KMS-11 (cell line): ENCODE results near the gene MACROD2.

Experiments used
- H2AFZ ChIP-seq: fragments of 200-600 bp; sonication (generic); 2 replicates; pipeline ENCODE4 v1.6.1; 2016; ENCODE audit warnings: antibody characterized with exemption, mixed run types, low read depth
- H3K27ac ChIP-seq: fragments of 200-600 bp; sonication (generic); 2 replicates; pipeline ENCODE4 v1.6.1; 2016; ENCODE audit warnings: mild to moderate bottlenecking, mixed run types
- H3K27me3 ChIP-seq: fragments of 200-600 bp; sonication (generic); 2 replicates; pipeline ENCODE4 v1.6.1; 2017; ENCODE audit warnings: mild to moderate bottlenecking, low read depth, mixed run types, moderate library complexity; ENCODE audit not compliant: insufficient read depth
- H3K36me3 ChIP-seq: fragments of 200-600 bp; sonication (generic); 2 replicates; pipeline ENCODE4 v1.6.1; 2017; ENCODE audit warnings: mild to moderate bottlenecking, mixed run types; ENCODE audit not compliant: insufficient read depth
- H3K4me1 ChIP-seq: fragments of 200-600 bp; sonication (generic); 2 replicates; pipeline ENCODE4 v1.6.1; 2016; ENCODE audit warnings: mild to moderate bottlenecking, low read depth, mixed run types; ENCODE audit not compliant: poor library complexity, severe bottlenecking
- H3K4me2 ChIP-seq: fragments of 200-600 bp; sonication (generic); 2 replicates; pipeline ENCODE4 v1.7.0; 2016; ENCODE audit warnings: mild to moderate bottlenecking, mixed run types
- H3K4me3 ChIP-seq: fragments of 200-600 bp; sonication (generic); IDR thresholded peaks from 2 replicates; pipeline ENCODE4 v1.6.1; 2017; ENCODE audit warnings: low read depth, low read length, mixed read lengths; ENCODE audit not compliant: insufficient read depth
- H3K79me2 ChIP-seq: fragments of 200-600 bp; sonication (generic); 2 replicates; pipeline ENCODE4 v1.6.1; 2016; ENCODE audit warnings: low read depth, mixed run types; ENCODE audit not compliant: insufficient read depth
- H3K9ac ChIP-seq: fragments of 200-600 bp; sonication (generic); 2 replicates; pipeline ENCODE4 v1.6.1; 2016; ENCODE audit warnings: mild to moderate bottlenecking, mixed run types
- H4K20me1 ChIP-seq: fragments of 200-600 bp; sonication (generic); 2 replicates; pipeline ENCODE4 v1.6.1; 2016; ENCODE audit warnings: mild to moderate bottlenecking, mixed run types; ENCODE audit not compliant: insufficient read depth
- TF ChIP-seq, protein P1 (sequence below): fragments of 200-600 bp; sonication (generic); conservative IDR thresholded peaks from 2 replicates; pipeline ENCODE4 v1.6.1; 2017; ENCODE audit warnings: low read depth, mild to moderate bottlenecking, antibody characterized with exemption, low read length, moderate library complexity, mixed read lengths

The MACROD2 gene

DNA sequence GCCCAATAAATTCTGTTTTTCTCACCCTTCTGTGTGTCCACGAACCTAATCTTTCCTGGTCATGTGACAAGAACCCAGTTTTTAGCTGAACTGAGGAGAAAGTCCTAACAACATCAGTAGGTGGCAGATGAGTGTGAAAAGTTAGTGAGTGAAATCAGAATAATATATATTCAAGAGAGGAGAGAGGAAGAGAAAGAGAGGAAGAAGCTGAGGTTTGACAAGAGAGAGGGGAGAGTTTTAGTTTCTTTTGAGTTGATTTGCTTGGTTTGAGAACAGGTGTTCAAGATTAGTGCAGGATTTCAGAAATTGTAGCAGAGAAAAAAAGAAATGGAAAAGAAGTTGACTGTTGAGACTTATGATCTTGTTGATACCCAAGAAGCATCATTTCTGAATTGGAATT, 1272.6 kb downstream of the MACROD2 start:
- H2AFZ ChIP-seq: no peak overlapping the region
- H3K4me2 ChIP-seq: no peak overlapping the region
- H3K79me2 ChIP-seq: no peaks in the 10 kb centered on the region

DNA sequence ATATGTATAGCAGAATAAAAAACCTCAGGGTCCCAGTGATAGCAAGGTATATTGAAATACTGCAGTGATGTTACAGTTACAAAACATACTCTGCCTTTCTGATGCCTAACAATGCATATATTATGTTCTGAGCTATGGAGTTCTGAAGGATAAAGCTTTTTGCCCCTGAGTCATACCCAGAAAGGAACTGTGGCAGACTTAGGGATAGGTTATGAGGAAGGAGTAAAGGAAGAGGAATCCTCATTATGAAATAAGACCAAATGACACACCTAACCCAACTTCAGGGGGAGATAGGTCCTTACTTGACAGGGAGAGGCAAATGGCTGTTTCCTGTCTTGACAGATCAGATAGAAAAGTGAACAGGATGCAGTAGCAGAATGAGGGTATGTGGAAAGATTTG, 1282.7 kb downstream of the MACROD2 start:
- H3K4me2 ChIP-seq: no peak overlapping the region
- H3K79me2 ChIP-seq: no peaks in the 10 kb centered on the region
- H3K9ac ChIP-seq: no peak overlapping the region
- H3K27me3 ChIP-seq: no peaks in the 10 kb centered on the region
- H4K20me1 ChIP-seq: no peaks in the 10 kb centered on the region
- no peaks in the 10 kb centered on the region for H3K36me3 ChIP-seq
- H3K27ac ChIP-seq: no peak overlapping the region
- H3K4me1 ChIP-seq: no peaks in the 10 kb centered on the region
- no peak overlapping the region for H3K4me3 ChIP-seq
- H2AFZ ChIP-seq: no peak overlapping the region
- TF ChIP-seq, protein P1, sequence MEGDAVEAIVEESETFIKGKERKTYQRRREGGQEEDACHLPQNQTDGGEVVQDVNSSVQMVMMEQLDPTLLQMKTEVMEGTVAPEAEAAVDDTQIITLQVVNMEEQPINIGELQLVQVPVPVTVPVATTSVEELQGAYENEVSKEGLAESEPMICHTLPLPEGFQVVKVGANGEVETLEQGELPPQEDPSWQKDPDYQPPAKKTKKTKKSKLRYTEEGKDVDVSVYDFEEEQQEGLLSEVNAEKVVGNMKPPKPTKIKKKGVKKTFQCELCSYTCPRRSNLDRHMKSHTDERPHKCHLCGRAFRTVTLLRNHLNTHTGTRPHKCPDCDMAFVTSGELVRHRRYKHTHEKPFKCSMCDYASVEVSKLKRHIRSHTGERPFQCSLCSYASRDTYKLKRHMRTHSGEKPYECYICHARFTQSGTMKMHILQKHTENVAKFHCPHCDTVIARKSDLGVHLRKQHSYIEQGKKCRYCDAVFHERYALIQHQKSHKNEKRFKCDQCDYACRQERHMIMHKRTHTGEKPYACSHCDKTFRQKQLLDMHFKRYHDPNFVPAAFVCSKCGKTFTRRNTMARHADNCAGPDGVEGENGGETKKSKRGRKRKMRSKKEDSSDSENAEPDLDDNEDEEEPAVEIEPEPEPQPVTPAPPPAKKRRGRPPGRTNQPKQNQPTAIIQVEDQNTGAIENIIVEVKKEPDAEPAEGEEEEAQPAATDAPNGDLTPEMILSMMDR: no peak

More for the DNA sequence above, 1272.6 kb downstream of the MACROD2 start:
- Histone ChIP-seq H3K27ac (no peak overlapping the region), H3K4me3 (no peak overlapping the region), H3K9ac (no peak overlapping the region), H3K36me3 (no peaks in the 10 kb centered on the region), H4K20me1 (no peaks in the 10 kb centered on the region), H3K4me1 (no peaks in the 10 kb centered on the region), H3K27me3 (no peaks in the 10 kb centered on the region)
- TF ChIP-seq, protein P1: no peak

DNA sequence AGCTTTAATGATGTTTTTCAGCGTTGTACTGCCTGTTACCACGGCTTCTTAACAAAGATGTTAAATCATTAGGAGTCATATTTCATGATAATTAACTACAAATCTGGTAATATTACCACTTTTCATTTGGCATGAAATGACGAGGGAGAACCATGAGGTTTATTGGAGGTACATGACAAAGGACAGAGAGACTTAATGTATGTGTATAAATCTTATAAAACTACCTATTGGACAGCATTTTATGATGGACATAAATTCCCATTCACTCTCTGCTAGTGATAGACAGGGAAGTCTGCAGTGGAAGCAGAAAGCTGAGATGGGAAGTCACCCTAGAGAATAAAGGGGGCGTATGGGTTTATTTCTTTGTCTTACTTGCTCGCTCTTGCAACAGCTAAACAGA, 1292.0 kb downstream of the MACROD2 start:
- H3K4me2 ChIP-seq: no peak overlapping the region
- no peak overlapping the region for H2AFZ ChIP-seq
- no peak overlapping the region for H3K27ac ChIP-seq
- no peak overlapping the region for H3K4me3 ChIP-seq
- H3K27me3 ChIP-seq: no peaks in the 10 kb centered on the region
- H3K9ac ChIP-seq: no peak overlapping the region
- no peaks in the 10 kb centered on the region for H3K4me1 ChIP-seq
- H4K20me1 ChIP-seq: no peaks in the 10 kb centered on the region
- H3K36me3 ChIP-seq: no peaks in the 10 kb centered on the region
- H3K79me2 ChIP-seq: no peaks in the 10 kb centered on the region
- TF ChIP-seq, protein P1: no peak

DNA sequence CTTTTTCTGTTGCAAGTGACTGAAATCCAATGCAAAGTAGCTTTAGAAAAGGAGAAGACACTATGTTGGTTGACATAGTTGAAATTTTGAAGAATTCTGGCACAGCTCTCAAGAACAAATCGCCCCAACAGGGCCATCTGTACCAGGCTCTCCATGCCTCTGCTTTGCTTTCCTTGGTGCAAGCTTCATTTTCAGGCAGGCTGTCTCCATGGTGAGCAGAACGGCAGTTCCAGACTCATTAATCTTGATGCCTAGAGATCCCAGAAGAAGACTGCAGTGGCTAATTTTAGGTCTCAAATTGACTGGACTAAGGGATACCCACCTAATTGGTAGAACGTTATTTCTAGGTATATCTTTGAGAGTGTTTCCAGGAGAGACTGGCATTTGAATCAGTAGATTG, 1292.8 kb downstream of the MACROD2 start:
- no peak overlapping the region for H3K9ac ChIP-seq
- no peaks in the 10 kb centered on the region for H3K36me3 ChIP-seq
- H3K4me1 ChIP-seq: no peaks in the 10 kb centered on the region
- no peak overlapping the region for H2AFZ ChIP-seq
- no peak overlapping the region for H3K4me3 ChIP-seq
- H4K20me1 ChIP-seq: no peaks in the 10 kb centered on the region
- TF ChIP-seq, protein P1: no peak
- no peak overlapping the region for H3K27ac ChIP-seq
- H3K4me2 ChIP-seq: no peak overlapping the region
- H3K79me2 ChIP-seq: no peaks in the 10 kb centered on the region
- H3K27me3 ChIP-seq: no peaks in the 10 kb centered on the region
